IMR-90 (cell line): ENCODE results near the gene GNG7. TPM values are rescaled to one million over a fixed set of nuclear protein-coding genes. Genes with fewer than 3 reads are reported as not detected.

ENCODE experiments used
- ATAC-seq: fragments of 200-7000 bp; cut with Tn5 transposase; 2 replicates; pipeline ENCODE4 v1.9.1; 2020; ENCODE audit warnings: low read depth, mild to moderate bottlenecking, moderate library complexity
- BruUV-seq: library from RNA; stranded (reverse); fragments of 400-500 nt; replicated peaks from 2 replicates; lab custom pipeline; 2021; lab: Mats Ljungman, UMichigan
- CTCF ChIA-PET: fragments of 300-600 bp; formaldehyde crosslinking; extraction: SDS; loops from one replicate; lab custom pipeline; 2021; ENCODE audit warnings: antibody characterized with exemption; lab: Yijun Ruan, JAX
- POLR2A ChIA-PET: fragments of 300-600 bp; sonication (Branson Sonifier 250); formaldehyde crosslinking; loops from one replicate; lab custom pipeline; 2022; ENCODE audit warnings: antibody characterized with exemption; ENCODE audit not compliant: unreplicated experiment; lab: Charles Lee
- DNase-seq: peaks from one replicate; pipeline ENCODE4 v3.0.0; 2013
- H2AFZ ChIP-seq: replicated peaks from 2 replicates; pipeline ENCODE3; 2013; ENCODE audit warnings: low read length, mild to moderate bottlenecking; ENCODE audit not compliant: poor library complexity
- H2AK5ac ChIP-seq: 2 replicates; pipeline ENCODE4 v1.6.1; 2013; ENCODE audit warnings: low read depth, low read length, inconsistent platforms
- H2AK9ac ChIP-seq: replicated peaks from 2 replicates; pipeline ENCODE3; 2013; ENCODE audit warnings: mild to moderate bottlenecking, low read depth, low read length, moderate library complexity; ENCODE audit not compliant: poor library complexity
- H2BK120ac ChIP-seq: 2 replicates; pipeline ENCODE4 v1.6.1; 2013; ENCODE audit warnings: low read depth, low read length, inconsistent platforms
- H2BK15ac ChIP-seq: 3 replicates; pipeline ENCODE4 v1.6.1; 2013; ENCODE audit warnings: low read depth, low read length, inconsistent platforms
- H2BK20ac ChIP-seq: 2 replicates; pipeline ENCODE4 v1.6.1; 2013; ENCODE audit warnings: low read depth, mild to moderate bottlenecking, inconsistent platforms, low read length, moderate library complexity
- H2BK5ac ChIP-seq: 2 replicates; pipeline ENCODE4 v1.6.1; 2013; ENCODE audit warnings: mild to moderate bottlenecking, low read depth, low read length, inconsistent platforms; ENCODE audit not compliant: poor library complexity, severe bottlenecking
- H3K14ac ChIP-seq: replicated peaks from 2 replicates; pipeline ENCODE4 v1.6.1; 2013; ENCODE audit warnings: low read depth, low read length, inconsistent platforms
- H3K18ac ChIP-seq: 2 replicates; pipeline ENCODE4 v1.6.1; 2013; ENCODE audit warnings: low read depth, low read length, control low read depth
- H3K23ac ChIP-seq: 2 replicates; pipeline ENCODE4 v1.6.1; 2013; ENCODE audit warnings: low read depth, low read length, inconsistent platforms
- H3K27ac ChIP-seq: 2 replicates; pipeline ENCODE4 v1.5.1; 2013; ENCODE audit warnings: mild to moderate bottlenecking, control low read depth, low read length; ENCODE audit not compliant: insufficient read depth
- H3K27me3 ChIP-seq: 2 replicates; pipeline ENCODE4 v1.6.1; 2013; ENCODE audit warnings: low read length; ENCODE audit not compliant: control insufficient read depth, insufficient read depth
- H3K36me3 ChIP-seq: 2 replicates; pipeline ENCODE4 v1.6.1; 2013; ENCODE audit warnings: low read length, mixed read lengths; ENCODE audit not compliant: control insufficient read depth, insufficient read depth
- H3K4ac ChIP-seq: 2 replicates; pipeline ENCODE4 v1.6.1; 2013; ENCODE audit warnings: low read depth, low read length, inconsistent platforms
- H3K4me1 ChIP-seq: 2 replicates; pipeline ENCODE4 v1.6.1; 2013; ENCODE audit warnings: low read length, mixed read lengths; ENCODE audit not compliant: control insufficient read depth, insufficient read depth
- H3K4me2 ChIP-seq: 2 replicates; pipeline ENCODE4 v1.6.1; 2013; ENCODE audit warnings: low read depth, mild to moderate bottlenecking, control low read depth, low read length, moderate library complexity
- H3K4me3 ChIP-seq: 2 replicates; pipeline ENCODE4 v1.5.1; 2013; ENCODE audit warnings: low read depth, mild to moderate bottlenecking, control low read depth, low read length, moderate library complexity; ENCODE audit not compliant: insufficient read depth
- H3K56ac ChIP-seq: 2 replicates; pipeline ENCODE4 v1.6.1; 2013; ENCODE audit warnings: low read length, inconsistent platforms; ENCODE audit not compliant: insufficient read depth; ENCODE audit errors: extremely low read depth
- H3K79me1 ChIP-seq, 2 experiments: 2 replicates each; pipeline ENCODE4 v1.6.1; 2013; ENCODE audit warnings: low read length in 2 of 2, inconsistent platforms in 1 of 2, low read depth in 1 of 2
- H3K9ac ChIP-seq: 2 replicates; pipeline ENCODE4 v1.6.1; 2013; ENCODE audit warnings: low read depth, low read length, control low read depth
- H3K9me1 ChIP-seq: 2 replicates; pipeline ENCODE4 v1.6.1; 2013; ENCODE audit warnings: low read length, inconsistent platforms; ENCODE audit not compliant: insufficient read depth
- H3K9me3 ChIP-seq: 2 replicates; pipeline ENCODE4 v1.6.1; 2013; ENCODE audit warnings: low read length; ENCODE audit not compliant: control insufficient read depth, insufficient read depth
- H4K20me1 ChIP-seq: 2 replicates; pipeline ENCODE4 v1.6.1; 2013; ENCODE audit warnings: low read length, inconsistent platforms; ENCODE audit not compliant: insufficient read depth
- H4K5ac ChIP-seq: 2 replicates; pipeline ENCODE4 v1.6.1; 2013; ENCODE audit warnings: mild to moderate bottlenecking, low read depth, low read length, control low read depth
- H4K8ac ChIP-seq, 2 experiments: 2 replicates each; pipeline ENCODE4 v1.6.1; 2013; ENCODE audit warnings: low read depth in 2 of 2, low read length in 2 of 2, control low read depth in 1 of 2, inconsistent platforms in 1 of 2
- H4K91ac ChIP-seq: 2 replicates; pipeline ENCODE4 v1.6.1; 2013; ENCODE audit warnings: low read depth, low read length, inconsistent platforms; ENCODE audit not compliant: insufficient read depth
- BHLHE40 ChIP-seq: fragments of 150-350 bp; IDR thresholded peaks from 2 replicates; pipeline ENCODE4 v1.6.1; 2016; ENCODE audit warnings: mild to moderate bottlenecking, low read depth, low read length
- FOS ChIP-seq: fragments of 150-350 bp; IDR thresholded peaks from 2 replicates; pipeline ENCODE4 v1.6.1; 2016; ENCODE audit warnings: low read depth, low read length
- MAFK ChIP-seq: IDR thresholded peaks from 2 replicates; pipeline ENCODE4 v1.6.1; 2012; ENCODE audit warnings: low read depth, low read length, improper control_type of control experiment
- MAZ ChIP-seq: IDR thresholded peaks from 2 replicates; pipeline ENCODE4 v1.6.1; 2012; ENCODE audit warnings: low read depth, mild to moderate bottlenecking, low read length, improper control_type of control experiment, moderate library complexity, borderline replicate concordance
- POLR2A ChIP-seq: IDR thresholded peaks from 2 replicates; pipeline ENCODE4 v1.6.1; 2012; ENCODE audit warnings: mild to moderate bottlenecking, low read depth, low read length
- RCOR1 ChIP-seq: IDR thresholded peaks from 2 replicates; pipeline ENCODE4 v1.6.1; 2012; ENCODE audit warnings: mild to moderate bottlenecking, low read length, improper control_type of control experiment; ENCODE audit not compliant: insufficient replicate concordance
- WGBS, 2 experiments: methylation state at CpG; one replicate each; pipeline versions ENCODE4 v1.1.5 to v1.1.7; 2013; ENCODE audit warnings: missing lambda C conversion rate in 2 of 2; ENCODE audit not compliant: insufficient read length in 1 of 2; ENCODE audit errors: extremely low coverage in 2 of 2; 5-methylcytosine and 5-hydroxymethylcytosine counted together
- dilution Hi-C: fragments of 300-500 bp; cut with HindIII; formaldehyde crosslinking; loops from one replicate; pipeline ENCODE4 v1.14.3; 2018; ENCODE audit warnings: low sequenced_read_pairs; ENCODE audit not compliant: unreplicated experiment
- in situ Hi-C: fragments of 300-500 bp; cut with MboI; formaldehyde crosslinking; loops from 3 replicates; pipeline ENCODE4 v1.14.3; 2019; ENCODE audit warnings: low sequenced_read_pairs, inconsistent platforms, mixed read lengths
- intact Hi-C: fragments of 100-400 bp; cut with micrococcal nuclease; formaldehyde crosslinking; loops from 2 replicates; pipeline ENCODE4 v1.10.0; 2022
- polyA plus RNA-seq, 3 experiments: library from polyadenylated mRNA; depleted of rRNA; stranded (reverse); fragments of >200 nt; gene quantifications; 2 replicates each; pipeline ENCODE4 v1.2.3, GENCODE V29; 2012; ENCODE audit warnings: low replicate concordance in 1 of 3
- total RNA-seq: library from RNA; depleted of rRNA; stranded (reverse); fragments of >200 nt; gene quantifications from 2 replicates; pipeline ENCODE4 v1.2.3, GENCODE V29; 2012
- TF ChIP-seq, protein P1 (sequence below): fragments of 150-350 bp; IDR thresholded peaks from 2 replicates; pipeline ENCODE4 v1.6.1; 2016; ENCODE audit warnings: low read depth, mild to moderate bottlenecking, low read length, moderate library complexity, borderline replicate concordance

The GNG7 gene
- total and polyA plus RNA-seq, 2 of the 4 experiments (the other 2 are of a cell fraction), result under 0.01 to 0.21 TPM

DNA sequence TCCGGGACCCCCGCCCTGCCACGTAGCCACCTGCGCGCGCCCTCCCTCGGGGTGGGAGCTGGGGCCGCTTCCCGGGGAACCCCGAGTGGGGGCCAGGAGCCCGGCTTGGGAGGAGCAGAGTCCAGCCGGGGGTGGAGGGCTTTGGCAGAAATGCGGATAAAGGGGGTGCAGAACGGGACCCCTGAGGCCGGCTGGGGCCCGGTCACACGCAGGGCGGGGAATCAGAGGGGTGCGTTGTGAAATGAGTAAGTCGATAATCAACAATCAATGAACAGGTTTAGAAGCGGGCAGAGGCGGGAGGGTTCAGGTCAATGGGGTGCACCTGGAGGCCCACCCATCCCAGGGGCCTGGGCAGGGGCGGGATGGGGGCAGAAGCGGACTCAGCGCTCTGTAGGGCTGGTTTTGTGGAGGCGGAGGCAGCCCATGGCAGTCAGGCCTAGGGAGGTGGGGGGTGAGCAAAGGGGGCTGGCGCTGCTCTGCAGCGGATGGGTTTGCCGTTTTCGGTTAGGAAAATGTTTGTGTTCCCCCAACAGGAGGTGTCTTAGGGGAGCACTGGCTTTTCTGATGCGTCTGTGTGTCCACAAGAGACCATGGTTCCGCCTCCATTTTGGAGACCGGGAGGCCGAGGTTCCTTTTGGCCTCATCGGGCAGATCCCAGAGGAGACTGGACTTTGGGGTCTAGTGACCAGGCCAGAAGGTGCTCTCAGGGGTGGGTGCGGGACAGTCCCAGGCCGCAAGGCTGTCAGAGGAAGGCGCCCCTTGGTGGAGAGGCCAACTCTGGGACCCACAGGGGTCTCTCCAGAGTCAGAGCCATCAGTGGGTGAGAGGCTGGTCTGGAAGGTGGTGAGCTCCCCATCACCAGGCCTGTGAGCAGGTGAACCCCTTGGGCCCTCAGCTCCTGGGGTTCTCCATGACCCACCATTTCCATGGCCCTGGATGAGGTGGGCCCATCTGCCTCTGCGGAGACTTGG is 19.4 kb upstream of the GNG7 start:
- BruUV-seq, result no TSS peak
- Histone ChIP-seq H3K9me3 (no peaks in the 10 kb centered on the region), H2BK15ac (peak overlapping the region; percentile 55; the same call in 1 of the 3 replicates), H3K79me1 (peaks cover 0 to 10% of the 10 kb centered on the region in 2 experiments; a peak in 1 of 4 replicates), H4K5ac (no peak overlapping the region), H4K8ac (0 out of 4 replicates have a peak overlapping the region, but pooled peaks of 1 of the 2 experiments have one; percentile 16), H3K9ac (no peak overlapping the region), H4K91ac (no peak overlapping the region), H3K27me3 (peaks cover 6% of the 10 kb centered on the region; the same call in 1 of the 2 replicates), H2BK120ac (no peak overlapping the region), H3K9me1 (peaks cover 7% of the 10 kb centered on the region; the same call in 1 of the 2 replicates), H3K23ac (no peak overlapping the region), H2AFZ (peak overlapping the region; percentile 92), H4K20me1 (no peaks in the 10 kb centered on the region; the same call in 1 of the 2 replicates), H3K4me1 (peaks cover 17% of the 10 kb centered on the region), H3K36me3 (peaks cover 4% of the 10 kb centered on the region; the same call in 1 of the 2 replicates), H2BK5ac (no peak overlapping the region), H3K27ac (no peak overlapping the region), H3K4me3 (peak overlapping the region; percentile 47), H2AK9ac (peak overlapping the region; percentile 91), H2BK20ac (peak overlapping the region; percentile 35; the same call in 1 of the 2 replicates), H3K56ac (no peak overlapping the region), H3K18ac (no peak overlapping the region), H3K4ac (peak overlapping the region; percentile 56), H3K4me2 (peak overlapping the region; percentile 71), H3K14ac (0 out of 2 replicates have a peak overlapping the region, but pooled peaks have one; percentile 41), H2AK5ac (peak overlapping the region; percentile 68; the same call in 1 of the 2 replicates)
- 64% methylated on average over 8 of the region's 39 CpGs; no CpG with 5 or more reads in 1 of the 2 experiments for WGBS, 2 experiments
- in situ Hi-C loops (no loop called here), dilution Hi-C loops (no loop called here), intact Hi-C loops (no loop called here)
- ChIA-PET POLR2A (no interaction called here), CTCF (no interaction called here)
- DNase-seq (no peak), ATAC-seq (no peak)
- no peak for TF ChIP-seq FOS
- TF ChIP-seq POLR2A, result no peak
- no peak for TF ChIP-seq RCOR1
- TF ChIP-seq MAZ, result peak; percentile 28; the same call in 1 of the 2 replicates
- TF ChIP-seq, protein P1, sequence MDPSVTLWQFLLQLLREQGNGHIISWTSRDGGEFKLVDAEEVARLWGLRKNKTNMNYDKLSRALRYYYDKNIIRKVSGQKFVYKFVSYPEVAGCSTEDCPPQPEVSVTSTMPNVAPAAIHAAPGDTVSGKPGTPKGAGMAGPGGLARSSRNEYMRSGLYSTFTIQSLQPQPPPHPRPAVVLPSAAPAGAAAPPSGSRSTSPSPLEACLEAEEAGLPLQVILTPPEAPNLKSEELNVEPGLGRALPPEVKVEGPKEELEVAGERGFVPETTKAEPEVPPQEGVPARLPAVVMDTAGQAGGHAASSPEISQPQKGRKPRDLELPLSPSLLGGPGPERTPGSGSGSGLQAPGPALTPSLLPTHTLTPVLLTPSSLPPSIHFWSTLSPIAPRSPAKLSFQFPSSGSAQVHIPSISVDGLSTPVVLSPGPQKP, result no peak
- no peak for TF ChIP-seq MAFK
- TF ChIP-seq BHLHE40, result no peak
